Small intestine (tissue), 7 donors: ENCODE measurements around the gene C10orf67. TPM values are rescaled to one million over a fixed set of nuclear protein-coding genes. Genes with fewer than 3 reads are reported as not detected.
A peak's percentile ranks its signal among the peaks of the same experiment; 100 is the strongest.
"Not testable (repeated sequence)": the region's sequence is repeated elsewhere in the genome, so short reads cannot be mapped to it uniquely, and the experiment has no call there.

ENCODE experiments used
- DNase-seq, 2 donors: peaks; one replicate each; pipeline versions ENCODE4 v3.0.0 to v3.0.0-alpha.2; 2013
- FAIRE-seq: peaks from 2 replicates; lab custom pipeline; 2012; peaks lifted over from hg19 to GRCh38; lab: Jason Lieb, UNC
- H3K27ac ChIP-seq, 3 donors: one replicate each; pipeline ENCODE4 v1.5.1; 2013; ENCODE audit warnings: low read length in 2 of 3, mild to moderate bottlenecking in 2 of 3, control low read depth in 1 of 3, inconsistent platforms in 1 of 3, low read depth in 1 of 3, moderate library complexity in 1 of 3
- H3K27me3 ChIP-seq, 3 donors: one replicate each; pipeline ENCODE4 v1.6.1; 2013; ENCODE audit warnings: low read length in 3 of 3, inconsistent platforms in 1 of 3; ENCODE audit not compliant: control insufficient read depth in 3 of 3, insufficient read depth in 3 of 3
- H3K36me3 ChIP-seq, 3 donors: one replicate each; pipeline ENCODE4 v1.6.1; 2013; ENCODE audit warnings: low read length in 3 of 3, inconsistent platforms in 1 of 3, low read depth in 1 of 3, mild to moderate bottlenecking in 1 of 3, moderate library complexity in 1 of 3; ENCODE audit not compliant: control insufficient read depth in 3 of 3, insufficient read depth in 2 of 3
- H3K4me1 ChIP-seq, 3 donors: one replicate each; pipeline ENCODE4 v1.6.1; 2013; ENCODE audit warnings: low read length in 2 of 3, inconsistent platforms in 1 of 3, low read depth in 1 of 3, mild to moderate bottlenecking in 1 of 3, moderate library complexity in 1 of 3; ENCODE audit not compliant: control insufficient read depth in 3 of 3, insufficient read depth in 2 of 3
- H3K4me3 ChIP-seq, 3 donors: one replicate each; pipeline ENCODE4 v1.5.1; 2013; ENCODE audit warnings: low read length in 3 of 3, control low read depth in 1 of 3, inconsistent platforms in 1 of 3, low read depth in 1 of 3, mild to moderate bottlenecking in 1 of 3, moderate library complexity in 1 of 3
- H3K9me3 ChIP-seq, 2 donors: one replicate each; pipeline ENCODE4 v1.6.1; 2013; ENCODE audit warnings: low read depth in 1 of 2, low read length in 1 of 2; ENCODE audit not compliant: control insufficient read depth in 2 of 2, insufficient read depth in 1 of 2
- WGBS, 3 donors: extraction: QIAGEN DNeasy Blood & Tissue Kit; methylation state at CpG; one replicate each; pipeline ENCODE4 v1.1.7; 2013; 5-methylcytosine and 5-hydroxymethylcytosine counted together
- polyA plus RNA-seq, 4 donors: library from polyadenylated mRNA; stranded (reverse) in 3 of 4; unstranded in 1 of 4; fragments of 200-250 nt in 3 of 4; fragments of 120-200 nt in 1 of 4; gene quantifications; one replicate each; pipeline versions ENCODE4 v1.2.1 to v1.2.3, GENCODE V29; 2013
- donor health status: healthy with polysubstance abuse.
- donor health status: control.
- donor health status: control.
- donor health status: Bipolar disorder and iron deficiency.
- donor health status: healthy.

The C10orf67 gene
- polyA plus RNA-seq, 4 donors: 0.07 to 0.10 TPM; not detected in 2

DNA sequence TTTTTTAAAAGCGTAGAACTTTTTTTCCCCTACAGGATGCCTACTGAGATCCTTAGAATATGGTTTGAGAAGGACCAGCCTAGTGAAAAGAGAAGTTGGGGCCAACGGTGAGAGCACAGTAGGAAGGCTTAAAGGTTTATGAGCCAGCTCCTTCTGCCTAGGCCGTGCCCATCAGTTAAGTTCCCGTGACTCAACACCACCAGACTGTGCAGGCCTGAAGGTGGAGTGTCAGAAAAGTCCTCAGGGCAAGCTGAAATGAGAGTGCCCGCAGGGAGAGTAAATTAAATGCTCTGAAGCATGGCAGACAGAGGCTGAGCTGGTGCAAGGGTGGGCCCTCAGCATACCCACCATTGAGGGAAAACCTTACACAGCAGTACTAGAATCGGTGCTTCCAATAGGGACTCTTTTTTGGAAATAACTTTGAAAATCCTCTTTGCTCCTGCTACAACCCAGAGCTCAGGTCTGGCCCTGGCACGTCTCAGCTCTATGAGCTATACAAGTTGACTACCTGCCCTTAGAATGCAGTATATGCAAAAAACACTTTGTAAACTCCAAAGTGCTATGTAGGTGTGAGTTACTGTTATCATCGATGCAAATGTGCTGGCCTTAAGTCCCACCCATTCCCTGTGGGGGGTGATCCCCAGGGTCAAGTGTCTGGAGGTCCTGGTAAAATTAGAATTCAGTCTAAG is 15.2 kb upstream of the C10orf67 start:
- Histone ChIP-seq H3K27ac (peak overlapping the region in 1 of 3 donors; percentile 53), H3K27me3 (no peaks in the 10 kb centered on the region), H3K4me3 (no peak overlapping the region), H3K9me3 (no peaks in the 10 kb centered on the region), H3K36me3 (no peaks in the 10 kb centered on the region), H3K4me1 (peaks cover 0 to 7% (median 3%) of the 10 kb centered on the region in 3 donors)
- 67 to 84% (median 67%) methylated on average over 8 of the region's 8 CpGs for WGBS, 3 donors
- DNase-seq: peak in 1 of 2 donors; percentile 56
- FAIRE-seq: no peak

DNA sequence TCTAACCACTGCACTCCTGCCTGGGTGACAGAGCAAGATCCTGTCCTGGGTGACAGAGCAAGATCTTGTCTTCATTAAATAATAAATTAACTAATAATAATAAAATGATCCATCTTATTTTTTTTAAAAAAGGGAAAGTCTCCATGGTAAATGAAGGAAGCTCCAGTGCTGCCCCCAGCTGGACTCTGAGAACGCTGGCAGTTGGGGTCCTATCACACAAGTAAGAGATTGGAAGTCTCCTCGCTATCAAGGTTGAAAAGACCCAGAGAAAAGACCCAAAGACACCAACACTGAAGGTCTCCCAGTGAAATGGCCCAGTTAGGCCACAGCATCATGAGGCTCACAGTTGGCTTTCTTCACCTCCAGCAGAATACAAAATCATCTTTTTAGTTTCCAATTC is 13.8 kb upstream of the C10orf67 start:
- no peaks in the 10 kb centered on the region for H3K36me3 ChIP-seq
- no peaks in the 10 kb centered on the region for H3K27me3 ChIP-seq
- no peak overlapping the region for H3K27ac ChIP-seq
- H3K4me1 ChIP-seq: peaks cover 0 to 7% (median 6%) of the 10 kb centered on the region in 3 donors
- no peak for FAIRE-seq
- DNase-seq: no peak
- 87 to 92% (median 92%) methylated on average over 2 of the region's 2 CpGs for WGBS, 3 donors
- no peaks in the 10 kb centered on the region for H3K9me3 ChIP-seq
- no peak overlapping the region for H3K4me3 ChIP-seq

DNA sequence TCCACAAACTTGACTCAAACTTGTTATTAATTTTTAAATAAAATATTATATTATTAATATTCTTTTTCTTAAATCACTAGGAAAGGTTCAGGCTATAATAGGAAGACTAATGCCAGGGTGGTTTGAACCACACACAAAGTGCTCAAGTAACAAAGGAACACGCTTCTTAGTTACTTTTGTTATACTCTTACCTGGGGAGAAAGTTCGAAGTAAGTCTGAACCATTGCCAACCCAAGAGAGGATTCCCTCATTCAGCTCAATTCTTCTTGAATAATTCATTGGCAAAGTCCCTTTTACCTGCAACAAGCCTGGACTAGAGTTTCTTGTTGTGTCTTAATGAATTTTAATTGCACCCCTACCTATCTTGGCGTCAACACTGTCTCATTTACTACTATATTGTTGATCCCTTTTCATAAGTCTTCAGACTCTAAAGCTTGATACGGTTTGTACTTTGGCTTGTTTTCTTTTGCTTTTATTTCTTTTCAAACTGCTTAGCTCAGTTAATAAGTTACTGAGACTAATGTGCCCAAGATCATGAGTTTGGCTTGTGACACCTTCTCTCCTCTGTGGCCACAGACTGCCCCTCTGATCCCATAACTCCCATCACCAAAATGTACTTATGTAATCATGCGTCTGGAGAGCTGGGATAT is 10.2 kb upstream of the C10orf67 start:
- no peaks in the 10 kb centered on the region for H3K27me3 ChIP-seq
- H3K36me3 ChIP-seq: no peaks in the 10 kb centered on the region
- FAIRE-seq (peak; percentile 71), DNase-seq (peak; percentile 78 to 80)
- H3K9me3 ChIP-seq: no peaks in the 10 kb centered on the region
- peak overlapping the region in 2 of 3 donors; percentile 50 to 64 for H3K27ac ChIP-seq
- 13 to 64% (median 40%) methylated on average over 5 of the region's 5 CpGs for WGBS, 3 donors
- H3K4me3 ChIP-seq: no peak overlapping the region
- H3K4me1 ChIP-seq: peaks cover 0 to 7% (median 0%) of the 10 kb centered on the region in 3 donors

DNA sequence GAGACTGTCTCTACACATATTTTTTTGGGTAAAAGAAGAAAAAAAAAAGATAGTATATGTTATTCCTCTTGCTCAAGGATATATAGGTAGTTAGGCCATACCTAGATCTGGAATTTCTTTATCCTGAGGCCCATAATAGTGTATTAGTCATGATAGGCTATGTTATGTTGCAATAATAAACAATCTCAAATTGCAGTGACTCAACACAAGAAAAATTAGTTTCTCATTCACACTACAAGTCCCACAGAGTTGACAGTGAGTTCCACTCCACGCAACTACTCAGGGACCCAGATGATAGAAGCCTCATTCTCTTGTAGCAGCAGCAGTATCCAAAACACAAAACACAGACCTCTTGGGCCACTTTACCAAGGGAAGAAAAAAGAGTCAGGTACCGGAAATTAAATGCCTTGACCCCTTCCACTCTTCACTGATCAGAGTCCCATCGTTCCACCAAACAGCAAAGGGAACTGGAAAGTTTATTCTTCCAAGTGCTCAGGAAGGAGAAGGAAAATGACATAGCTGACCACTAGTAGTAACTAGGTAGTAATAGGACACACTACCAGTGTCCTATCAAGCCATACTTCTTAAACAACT is 7.4 kb upstream of the C10orf67 start:
- no peaks in the 10 kb centered on the region for H3K36me3 ChIP-seq
- peaks cover 0 to 7% (median 0%) of the 10 kb centered on the region in 3 donors for H3K4me1 ChIP-seq
- H3K4me3 ChIP-seq: no peak overlapping the region
- no peak for DNase-seq
- 83 to 91% (median 85%) methylated on average over 3 of the region's 3 CpGs for WGBS, 3 donors
- H3K9me3 ChIP-seq: no peaks in the 10 kb centered on the region
- no peaks in the 10 kb centered on the region for H3K27me3 ChIP-seq
- no peak overlapping the region for H3K27ac ChIP-seq
- FAIRE-seq: no peak

DNA sequence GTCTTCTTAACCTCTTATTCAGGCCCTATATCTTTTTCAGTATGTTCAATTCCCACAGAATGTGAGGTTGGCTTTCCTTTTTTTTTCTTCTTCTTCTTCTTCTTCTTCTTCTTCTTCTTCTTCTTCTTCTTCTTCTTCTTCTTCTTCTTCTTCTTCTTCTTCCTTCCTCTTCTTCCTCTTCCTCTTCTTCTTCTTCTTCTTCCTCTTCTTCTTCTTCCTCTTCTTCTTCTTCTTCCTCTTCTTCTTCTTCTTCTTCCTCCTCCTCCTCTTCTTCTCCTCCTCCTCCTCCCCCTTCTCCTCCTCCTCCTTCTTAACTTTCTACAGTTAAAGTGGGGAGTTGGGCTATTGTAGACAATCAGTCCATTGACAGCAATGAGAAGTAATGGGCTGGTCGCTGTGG is 6.1 kb upstream of the C10orf67 start:
- 83 to 89% (median 86%) methylated on average over 1 of the region's 1 CpG for WGBS, 3 donors
- DNase-seq, H3K36me3 ChIP-seq, H3K27ac ChIP-seq, FAIRE-seq, H3K4me1 ChIP-seq, H3K27me3 ChIP-seq, H3K9me3 ChIP-seq, H3K4me3 ChIP-seq: not testable (repeated sequence)

DNA sequence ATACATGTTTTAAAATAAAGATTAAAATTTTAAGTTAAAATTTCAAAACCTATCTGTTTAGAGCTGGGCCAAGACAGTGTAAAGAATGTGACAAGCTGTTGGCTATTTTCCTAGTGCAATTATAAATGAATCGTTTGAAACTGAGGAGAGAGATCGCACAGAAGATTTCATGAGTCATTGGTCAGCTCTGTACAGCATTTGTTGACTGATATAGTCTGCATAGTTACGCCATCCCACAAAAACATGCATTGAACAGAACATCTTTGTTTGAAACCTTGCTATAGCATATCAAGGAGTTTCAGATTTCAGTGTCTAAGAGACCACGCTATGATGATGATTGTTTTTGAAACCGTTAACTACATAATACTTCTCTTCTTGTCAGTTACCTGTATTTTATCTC is 1.3 kb upstream of the C10orf67 start:
- Histone ChIP-seq H3K9me3 (peaks cover 0 to 3% of the 10 kb centered on the region in 2 donors), H3K27me3 (peaks cover 0 to 23% (median 0%) of the 10 kb centered on the region in 3 donors), H3K4me1 (no peaks in the 10 kb centered on the region), H3K36me3 (no peaks in the 10 kb centered on the region), H3K4me3 (no peak overlapping the region), H3K27ac (no peak overlapping the region)
- FAIRE-seq (no peak), DNase-seq (no peak)
- WGBS, 3 donors: 58 to 65% (median 59%) methylated on average over 5 of the region's 5 CpGs

DNA sequence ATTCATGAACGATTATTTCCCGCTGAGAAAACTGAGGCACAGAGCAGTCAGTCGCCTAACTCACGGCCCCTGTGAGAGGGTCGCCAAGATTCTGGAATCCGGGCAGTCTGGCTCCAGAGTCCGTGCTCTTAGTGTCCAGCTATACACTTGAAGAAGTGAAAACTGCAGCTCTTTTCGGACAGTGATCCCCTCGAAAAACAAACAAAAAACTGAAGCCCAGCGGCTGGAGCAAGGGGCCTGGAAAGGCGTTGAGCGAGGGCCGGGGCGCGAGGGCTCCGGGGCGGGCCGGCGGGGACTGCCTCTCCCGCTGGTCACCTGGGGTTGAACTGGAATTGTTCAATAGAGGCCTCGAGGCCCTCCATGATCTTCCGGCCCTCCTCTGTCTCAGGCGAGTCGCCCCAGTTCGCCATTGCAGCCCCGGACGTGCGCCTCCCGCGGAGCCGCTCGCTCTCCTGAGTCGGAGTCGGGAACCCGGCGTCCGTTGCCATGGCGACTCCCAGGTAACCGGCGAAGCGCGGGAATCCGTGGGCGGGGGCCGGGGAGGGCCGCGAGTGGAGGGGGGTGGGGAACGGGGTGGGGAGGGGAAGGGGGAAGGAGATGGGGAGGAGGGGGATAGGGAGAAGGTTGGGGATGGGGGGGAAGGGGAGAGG is 881 bp downstream of the C10orf67 start:
- H3K4me1 ChIP-seq: no peaks in the 10 kb centered on the region
- 10 to 14% (median 13%) methylated on average over 46 to 48 of the region's 48 CpGs for WGBS, 3 donors
- no peak overlapping the region for H3K27ac ChIP-seq
- H3K4me3 ChIP-seq: peak overlapping the region in 2 of 3 donors; percentile 35 to 56
- H3K9me3 ChIP-seq: peaks cover 0 to 3% of the 10 kb centered on the region in 2 donors
- DNase-seq (peak; percentile 44 to 60), FAIRE-seq (no peak)
- H3K36me3 ChIP-seq: no peaks in the 10 kb centered on the region
- peaks cover 0 to 23% (median 0%) of the 10 kb centered on the region in 3 donors for H3K27me3 ChIP-seq

DNA sequence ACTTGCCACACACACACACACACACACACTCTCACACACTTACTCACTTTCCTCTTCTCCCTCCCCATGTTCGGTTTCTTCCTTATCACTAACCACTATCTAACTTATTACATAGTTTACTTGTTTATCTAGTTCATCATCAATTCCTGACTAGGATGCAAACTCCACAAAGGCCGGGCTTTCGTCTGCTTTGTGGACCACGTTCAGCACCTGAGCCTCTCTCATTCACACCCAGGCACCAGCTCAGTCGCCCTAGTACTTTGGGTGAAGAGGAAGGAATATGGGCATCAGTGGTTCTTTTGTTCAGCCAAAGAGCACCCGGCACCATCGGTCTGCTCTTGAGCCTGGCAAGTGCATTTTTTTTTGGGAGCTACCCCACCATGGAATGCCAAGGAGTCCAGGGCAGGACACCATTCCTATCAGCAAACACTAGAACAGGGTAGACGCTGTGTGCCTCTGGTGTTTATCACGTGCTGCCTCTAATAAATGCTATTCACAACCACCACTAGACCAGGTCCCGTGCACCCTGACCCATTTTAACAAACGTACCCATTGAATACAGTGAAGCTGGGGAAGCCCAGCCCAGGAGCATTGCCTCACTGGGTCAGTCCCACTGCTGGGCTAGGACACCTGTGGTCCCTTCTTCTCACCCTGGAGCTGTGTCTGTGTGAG is 2.2 kb downstream of the C10orf67 start:
- H3K27me3 ChIP-seq: peaks cover 0 to 23% (median 0%) of the 10 kb centered on the region in 3 donors
- FAIRE-seq (no peak), DNase-seq (no peak)
- 83 to 84% (median 83%) methylated on average over 11 of the region's 11 CpGs for WGBS, 3 donors
- peaks cover 0 to 3% of the 10 kb centered on the region in 2 donors for H3K9me3 ChIP-seq
- H3K27ac ChIP-seq: no peak overlapping the region
- no peaks in the 10 kb centered on the region for H3K36me3 ChIP-seq
- no peak overlapping the region for H3K4me3 ChIP-seq
- H3K4me1 ChIP-seq: no peaks in the 10 kb centered on the region
